Lung microvascular endothelial cell (primary cell): ENCODE results near the gene ASB16. TPM values are rescaled to one million over a fixed set of nuclear protein-coding genes. Genes with fewer than 3 reads are reported as not detected.
"Not testable (repeated sequence)": the region's sequence is repeated elsewhere in the genome, so short reads cannot be mapped to it uniquely, and the experiment has no call there.

Experiments used
- DNase-seq, 2 donors: peaks; one replicate each; pipeline versions ENCODE4 v3.0.0 to v3.0.0-alpha.2; 2010; ENCODE audit warnings: low read depth in 2 of 2
- total RNA-seq: library from RNA; depleted of rRNA; stranded (reverse); fragments of >200 nt; gene quantifications from 2 replicates; pipeline ENCODE4 v1.2.1, GENCODE V29; 2014

Gene ASB16
- total RNA-seq, 1 donor from 2014 or later: not detected

- DNase-seq: no peak
These were observed 23.8 kb upstream of the ASB16 start for GRCh38 chr17:44146375-44147346.

- no peak for DNase-seq
These were observed 22.7 kb upstream of the ASB16 start for GRCh38 chr17:44147812-44148211.

GRCh38 chr17:44149066-44149465 is 21.4 kb upstream of the ASB16 start:
- not testable (repeated sequence) for DNase-seq

- DNase-seq: no peak
These were observed 20.7 kb upstream of the ASB16 start for GRCh38 chr17:44149750-44150329.

- no peak for DNase-seq
These were observed 17.6 kb upstream of the ASB16 start for GRCh38 chr17:44152875-44153274.

- DNase-seq: no peak
These were observed 15.0 kb upstream of the ASB16 start for GRCh38 chr17:44155488-44155887.

- DNase-seq: no peak
These were observed 10.8 kb upstream of the ASB16 start for GRCh38 chr17:44159519-44160210.

- no peak for DNase-seq
These were observed 6.0 kb upstream of the ASB16 start for GRCh38 chr17:44164476-44164875.

GRCh38 chr17:44167181-44167861 is 3.2 kb upstream of the ASB16 start:
- no peak for DNase-seq

GRCh38 chr17:44170135-44170498 is 387 bp upstream of the ASB16 start:
- DNase-seq: no peak

- DNase-seq: no peak
These were observed 1.5 kb downstream of the ASB16 start for GRCh38 chr17:44171931-44172455.

- no peak for DNase-seq
These were observed 3.9 kb downstream of the ASB16 start for GRCh38 chr17:44174427-44174826.

GRCh38 chr17:44176257-44176656 is 5.8 kb downstream of the ASB16 start:
- no peak for DNase-seq

GRCh38 chr17:44176671-44177501 is 6.4 kb downstream of the ASB16 start:
- no peak for DNase-seq

GRCh38 chr17:44177640-44178039 is 7.1 kb downstream of the ASB16 start:
- DNase-seq: no peak

GRCh38 chr17:44178133-44178532 is 7.6 kb downstream of the ASB16 start:
- DNase-seq: no peak

GRCh38 chr17:44183024-44183423 is 12.5 kb downstream of the ASB16 start:
- DNase-seq: no peak

- no peak for DNase-seq
These were observed 13.8 kb downstream of the ASB16 start for GRCh38 chr17:44184212-44184810.

- DNase-seq: peak; percentile 100
These were observed 16.0 kb downstream of the ASB16 start, which contains the start of gene TMUB2 for GRCh38 chr17:44186307-44187130. Gene TMUB2, plus strand, starts transcription at chr17:44186972. Its CDS starts 737 bp downstream, at chr17:44187709.
